Ascending aorta (tissue), 2 donors: Measurements from ENCODE around the gene ORAI2. TPM values are rescaled to one million over a fixed set of nuclear protein-coding genes. Genes with fewer than 3 reads are reported as not detected.

Experiments used
- DNase-seq, 2 donors: peaks; one replicate each; pipeline ENCODE4 v3.0.0-alpha.2; 2019; ENCODE audit warnings: low spot score in 2 of 2
- H3K27ac ChIP-seq, 2 donors: fragments of 200-600 bp; sonication (generic); one replicate each; pipeline ENCODE4 v1.5.1; 2016 to 2017; ENCODE audit warnings: mild to moderate bottlenecking in 1 of 2
- H3K27me3 ChIP-seq: fragments of 200-600 bp; sonication (generic); one replicate; pipeline ENCODE4 v1.5.1; 2017
- H3K36me3 ChIP-seq, 2 donors: fragments of 200-600 bp; sonication (generic); one replicate each; pipeline ENCODE4 v1.5.1; 2016
- H3K4me1 ChIP-seq, 2 donors: fragments of 200-600 bp; sonication (generic); one replicate each; pipeline ENCODE4 v1.5.1; 2016 to 2017; ENCODE audit warnings: mild to moderate bottlenecking in 1 of 2
- H3K4me3 ChIP-seq, 2 donors: fragments of 200-600 bp; sonication (generic); one replicate each; pipeline ENCODE4 v1.5.1; 2016 to 2017; ENCODE audit warnings: mild to moderate bottlenecking in 1 of 2
- H3K9me3 ChIP-seq, 2 donors: fragments of 200-600 bp; sonication (generic); one replicate each; pipeline ENCODE4 v1.5.1; 2016
- intact Hi-C: fragments of 100-400 bp; cut with DNase I; formaldehyde crosslinking; loops from one replicate; pipeline ENCODE4 v1.15.1; 2023
- total RNA-seq: library from RNA; depleted of rRNA; stranded (reverse); fragments of >200 nt; gene quantifications from one replicate; pipeline ENCODE4 v1.1.0, GENCODE V29; 2016
- TF ChIP-seq, protein P1 (sequence below), 3 experiments: fragments of 200-600 bp in 2 of 3; fragments of 450-650 bp in 1 of 3; sonication (generic) in 2 of 3; IDR thresholded peaks; one replicate each; pipeline ENCODE4 v1.5.1; 2016 to 2019; ENCODE audit warnings: antibody characterized with exemption in 3 of 3, mild to moderate bottlenecking in 1 of 3, moderate library complexity in 1 of 3

The ORAI2 gene
- total RNA-seq, 1 donor from 2014 or later = 45.1 TPM

DNA sequence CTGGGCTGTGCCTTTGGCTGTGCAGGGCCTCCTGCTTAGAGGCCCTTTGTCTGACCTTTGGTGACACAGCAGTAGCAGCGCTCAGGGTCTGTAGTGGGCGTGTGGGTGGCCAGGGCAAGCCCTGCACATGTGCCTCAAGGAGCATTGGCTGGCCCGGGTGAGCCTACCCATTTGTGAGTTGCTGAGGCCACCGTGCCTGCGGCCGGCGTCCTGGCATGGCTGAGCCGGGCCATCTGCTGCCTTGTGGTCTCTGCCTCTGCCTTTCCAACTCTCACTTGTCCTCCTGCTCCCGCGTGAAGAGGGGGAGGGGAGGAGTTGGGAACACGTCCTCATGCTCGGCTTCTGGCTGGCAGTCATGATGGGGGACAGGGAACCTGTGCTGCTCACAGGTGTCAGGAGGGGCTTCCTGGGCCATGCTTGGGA, 9.2 kb upstream of the ORAI2 start:
- Histone ChIP-seq H3K4me1 (no peaks in the 10 kb centered on the region), H3K4me3 (no peak overlapping the region), H3K27ac (no peak overlapping the region), H3K27me3 (no peaks in the 10 kb centered on the region), H3K9me3 (no peaks in the 10 kb centered on the region), H3K36me3 (peaks cover 26 to 58% of the 10 kb centered on the region in 2 donors)
- intact Hi-C loops = no loop called here
- no peak for DNase-seq
- TF ChIP-seq, protein P1, sequence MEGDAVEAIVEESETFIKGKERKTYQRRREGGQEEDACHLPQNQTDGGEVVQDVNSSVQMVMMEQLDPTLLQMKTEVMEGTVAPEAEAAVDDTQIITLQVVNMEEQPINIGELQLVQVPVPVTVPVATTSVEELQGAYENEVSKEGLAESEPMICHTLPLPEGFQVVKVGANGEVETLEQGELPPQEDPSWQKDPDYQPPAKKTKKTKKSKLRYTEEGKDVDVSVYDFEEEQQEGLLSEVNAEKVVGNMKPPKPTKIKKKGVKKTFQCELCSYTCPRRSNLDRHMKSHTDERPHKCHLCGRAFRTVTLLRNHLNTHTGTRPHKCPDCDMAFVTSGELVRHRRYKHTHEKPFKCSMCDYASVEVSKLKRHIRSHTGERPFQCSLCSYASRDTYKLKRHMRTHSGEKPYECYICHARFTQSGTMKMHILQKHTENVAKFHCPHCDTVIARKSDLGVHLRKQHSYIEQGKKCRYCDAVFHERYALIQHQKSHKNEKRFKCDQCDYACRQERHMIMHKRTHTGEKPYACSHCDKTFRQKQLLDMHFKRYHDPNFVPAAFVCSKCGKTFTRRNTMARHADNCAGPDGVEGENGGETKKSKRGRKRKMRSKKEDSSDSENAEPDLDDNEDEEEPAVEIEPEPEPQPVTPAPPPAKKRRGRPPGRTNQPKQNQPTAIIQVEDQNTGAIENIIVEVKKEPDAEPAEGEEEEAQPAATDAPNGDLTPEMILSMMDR (IDR thresholded peaks at IDR 0.05) = no peak

DNA sequence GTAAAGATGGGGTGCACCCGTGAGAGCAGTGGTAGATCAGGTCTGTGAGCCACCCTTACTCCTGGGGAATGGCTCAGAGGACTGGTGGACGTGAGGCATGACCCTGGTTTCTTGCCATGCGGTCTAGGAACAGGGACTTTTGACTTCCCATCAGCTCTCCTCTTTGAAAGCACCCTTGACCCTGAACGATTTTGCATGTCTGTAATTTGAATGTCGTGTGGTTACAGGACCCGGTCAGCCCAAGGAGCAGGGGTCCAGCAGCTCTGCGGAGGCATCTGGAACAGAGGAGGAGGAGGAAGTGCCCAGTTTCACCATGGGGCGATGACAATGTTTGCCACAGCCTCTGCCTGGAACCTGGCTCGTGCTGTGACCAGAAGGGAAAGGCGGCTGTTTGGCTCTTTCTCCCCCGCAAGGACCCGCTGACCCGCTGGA, 8.6 kb upstream of the ORAI2 start:
- intact Hi-C loops = no loop called here
- peaks cover 26 to 58% of the 10 kb centered on the region in 2 donors for H3K36me3 ChIP-seq
- no peak for DNase-seq
- H3K4me3 ChIP-seq = no peak overlapping the region
- no peaks in the 10 kb centered on the region for H3K27me3 ChIP-seq
- TF ChIP-seq, protein P1 (IDR thresholded peaks at IDR 0.05) = no peak
- no peaks in the 10 kb centered on the region for H3K4me1 ChIP-seq
- no peaks in the 10 kb centered on the region for H3K9me3 ChIP-seq
- H3K27ac ChIP-seq = no peak overlapping the region

DNA sequence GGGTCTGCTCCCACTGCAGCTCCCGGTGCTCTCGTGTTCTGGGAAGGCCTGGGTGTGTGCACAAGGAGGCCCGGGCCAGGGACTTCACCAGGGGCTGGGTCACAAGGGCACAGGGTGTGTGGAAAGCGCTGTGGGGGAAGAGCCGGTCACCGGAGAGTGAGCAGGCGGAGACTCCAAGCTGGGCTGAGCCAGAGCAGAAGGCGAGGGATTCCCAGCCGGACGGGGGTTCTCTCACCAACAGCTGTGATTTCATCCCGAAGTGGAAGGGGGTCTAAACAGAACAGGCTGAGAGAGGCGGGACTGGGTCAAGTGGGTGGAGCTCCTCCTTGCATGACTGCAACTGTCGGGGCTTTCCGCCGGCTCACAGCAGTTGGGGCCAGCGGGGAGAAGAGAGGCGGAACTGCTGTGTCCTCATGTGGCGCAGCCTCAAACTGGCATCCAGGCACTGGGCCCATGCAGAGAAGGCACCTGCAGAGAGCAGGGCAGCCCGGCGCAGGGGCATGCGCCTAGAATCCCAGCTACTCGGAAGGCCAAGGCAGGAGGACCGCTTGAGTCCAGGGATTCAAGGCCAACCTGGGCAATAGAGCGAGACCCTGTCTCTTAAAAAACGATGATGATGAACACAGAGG, 7.6 kb upstream of the ORAI2 start:
- Histone ChIP-seq H3K27ac (peak overlapping the region; percentile 38 to 39), H3K9me3 (no peaks in the 10 kb centered on the region), H3K27me3 (no peaks in the 10 kb centered on the region), H3K4me3 (no peak overlapping the region), H3K36me3 (peaks cover 23 to 54% of the 10 kb centered on the region in 2 donors), H3K4me1 (no peaks in the 10 kb centered on the region)
- intact Hi-C loops = no loop called here
- DNase-seq = peak in 1 of 2 donors; percentile 31
- TF ChIP-seq, protein P1 (IDR thresholded peaks at IDR 0.05) = no peak

- peak in 1 of 2 donors; percentile 24 for DNase-seq
- H3K9me3 ChIP-seq = no peaks in the 10 kb centered on the region
- TF ChIP-seq, protein P1 (IDR thresholded peaks at IDR 0.05) = no peak
- peak overlapping the region; percentile 38 to 39 for H3K27ac ChIP-seq
- H3K4me3 ChIP-seq = no peak overlapping the region
- no peaks in the 10 kb centered on the region for H3K4me1 ChIP-seq
- no peaks in the 10 kb centered on the region for H3K27me3 ChIP-seq
- peaks cover 17 to 47% of the 10 kb centered on the region in 2 donors for H3K36me3 ChIP-seq
- intact Hi-C loops = no loop called here
These were observed 6.9 kb upstream of the ORAI2 start for GRCh38 chr7:102426268-102427018.

- no peak overlapping the region for H3K27ac ChIP-seq
- no peaks in the 10 kb centered on the region for H3K4me1 ChIP-seq
- TF ChIP-seq, protein P1 (IDR thresholded peaks at IDR 0.05) = no peak
- no peak overlapping the region for H3K4me3 ChIP-seq
- DNase-seq = no peak
- H3K9me3 ChIP-seq = no peaks in the 10 kb centered on the region
- intact Hi-C loops = no loop called here
- H3K36me3 ChIP-seq = peaks cover 13 to 41% of the 10 kb centered on the region in 2 donors
- H3K27me3 ChIP-seq = no peaks in the 10 kb centered on the region
These were observed 6.4 kb upstream of the ORAI2 start for GRCh38 chr7:102427019-102427405.
